WTC11 (cell line): ENCODE data around the gene BPI. TPM values are rescaled to one million over a fixed set of nuclear protein-coding genes. Genes with fewer than 3 reads are reported as not detected.

Experiments used
- ATAC-seq: fragments of 200-7000 bp; cut with Tn5 transposase; 2 replicates; pipeline ENCODE4 v1.10.0; 2021; ENCODE audit warnings: mild to moderate bottlenecking, moderate library complexity
- CTCF ChIA-PET: fragments of 300-600 bp; sonication (Branson Sonifier 250); formaldehyde crosslinking; loops from one replicate; lab custom pipeline; 2021; ENCODE audit warnings: antibody characterized with exemption; lab: Charles Lee
- POLR2A ChIA-PET: fragments of 350-600 bp; sonication (Branson Sonifier 250); formaldehyde crosslinking; loops from one replicate; lab custom pipeline; 2021; ENCODE audit warnings: antibody characterized with exemption; lab: Charles Lee
- DNase-seq: peaks from one replicate; pipeline ENCODE4 v3.0.0; 2021; ENCODE audit warnings: low spot score
- H3K27ac Mint-ChIP-seq: 2 replicates; pipeline ENCODE4 v1.8.0; 2021; ENCODE audit warnings: mixed read lengths
- H3K27me3 Mint-ChIP-seq: 2 replicates; pipeline ENCODE4 v1.8.0; 2021; ENCODE audit warnings: low read depth, mild to moderate bottlenecking, moderate library complexity, mixed read lengths
- H3K36me3 Mint-ChIP-seq: 2 replicates; pipeline ENCODE4 v1.8.0; 2021; ENCODE audit warnings: mixed read lengths
- H3K4me1 Mint-ChIP-seq: 2 replicates; pipeline ENCODE4 v1.8.0; 2022; ENCODE audit warnings: mixed read lengths
- H3K4me3 Mint-ChIP-seq: 2 replicates; pipeline ENCODE4 v1.8.0; 2021; ENCODE audit warnings: mild to moderate bottlenecking, moderate library complexity, mixed read lengths
- H3K9me3 Mint-ChIP-seq: 2 replicates; pipeline ENCODE4 v1.8.0; 2021; ENCODE audit warnings: mixed read lengths
- AFF4 ChIP-seq: sonication (generic); formaldehyde crosslinking; IDR thresholded peaks from 2 replicates; pipeline ENCODE4 v1.8.1; 2023; ENCODE audit warnings: mild to moderate bottlenecking, missing genetic modification reagents, borderline replicate concordance
- ATF3 ChIP-seq: sonication (generic); formaldehyde crosslinking; conservative IDR thresholded peaks from 2 replicates; pipeline ENCODE4 v1.8.1; 2022; ENCODE audit warnings: mild to moderate bottlenecking, missing genetic modification reagents
- ATF6 ChIP-seq: sonication (generic); formaldehyde crosslinking; IDR thresholded peaks from 2 replicates; pipeline ENCODE4 v1.8.1; 2023; ENCODE audit warnings: mild to moderate bottlenecking, missing genetic modification reagents
- CREB1 ChIP-seq: sonication (generic); formaldehyde crosslinking; IDR thresholded peaks from 2 replicates; pipeline ENCODE4 v1.8.0; 2023; ENCODE audit warnings: mild to moderate bottlenecking, missing genetic modification reagents
- CREM ChIP-seq: sonication (generic); formaldehyde crosslinking; IDR thresholded peaks from 2 replicates; pipeline ENCODE4 v1.8.1; 2022; ENCODE audit warnings: mild to moderate bottlenecking, missing genetic modification reagents, moderate library complexity
- E2F1 ChIP-seq: sonication (generic); formaldehyde crosslinking; IDR thresholded peaks from 2 replicates; pipeline ENCODE4 v1.8.0; 2022; ENCODE audit warnings: mild to moderate bottlenecking, missing genetic modification reagents
- ELF4 ChIP-seq: sonication (generic); formaldehyde crosslinking; IDR thresholded peaks from 2 replicates; pipeline ENCODE4 v1.8.1; 2022; ENCODE audit warnings: low read depth, mild to moderate bottlenecking, moderate library complexity, missing genetic modification reagents
- EMX1 ChIP-seq: fragments of 250-450 bp; sonication (Bioruptor Pico); IDR thresholded peaks from 2 replicates; pipeline ENCODE4 v1.8.0; 2021; ENCODE audit warnings: mild to moderate bottlenecking
- FOXK1 ChIP-seq: sonication (generic); formaldehyde crosslinking; IDR thresholded peaks from 2 replicates; pipeline ENCODE4 v1.8.0; 2022; ENCODE audit warnings: mild to moderate bottlenecking, moderate library complexity, missing genetic modification reagents
- JUN ChIP-seq: sonication (generic); formaldehyde crosslinking; IDR thresholded peaks from 2 replicates; pipeline ENCODE4 v1.8.0; 2023; ENCODE audit warnings: mild to moderate bottlenecking, missing genetic modification reagents
- MXD4 ChIP-seq: fragments of 250-450 bp; sonication (Bioruptor Pico); IDR thresholded peaks from 2 replicates; pipeline ENCODE4 v1.8.0; 2021; ENCODE audit warnings: mild to moderate bottlenecking, moderate library complexity, borderline replicate concordance
- NFYB ChIP-seq: sonication (generic); formaldehyde crosslinking; conservative IDR thresholded peaks from 2 replicates; pipeline ENCODE4 v1.8.0; 2022; ENCODE audit warnings: low read depth, missing genetic modification reagents
- PREB ChIP-seq: sonication (generic); formaldehyde crosslinking; IDR thresholded peaks from 2 replicates; pipeline ENCODE4 v1.8.1; 2022; ENCODE audit warnings: mild to moderate bottlenecking, missing genetic modification reagents, moderate library complexity, borderline replicate concordance
- RELA ChIP-seq: sonication (generic); formaldehyde crosslinking; IDR thresholded peaks from 2 replicates; pipeline ENCODE4 v1.8.1; 2022; ENCODE audit warnings: missing genetic modification reagents, mild to moderate bottlenecking, borderline replicate concordance
- STAT6 ChIP-seq: sonication (generic); formaldehyde crosslinking; conservative IDR thresholded peaks from 2 replicates; pipeline ENCODE4 v1.8.1; 2023; ENCODE audit warnings: mild to moderate bottlenecking, low read depth, missing genetic modification reagents, moderate library complexity
- TEAD4 ChIP-seq: sonication (generic); formaldehyde crosslinking; IDR thresholded peaks from 2 replicates; pipeline ENCODE4 v1.8.0; 2022; ENCODE audit warnings: mild to moderate bottlenecking, missing genetic modification reagents
- ZBTB21 ChIP-seq: sonication (generic); formaldehyde crosslinking; IDR thresholded peaks from 2 replicates; pipeline ENCODE4 v1.8.1; 2023; ENCODE audit warnings: mild to moderate bottlenecking, missing genetic modification reagents, borderline replicate concordance
- ZNF425 ChIP-seq: fragments of 250-450 bp; sonication (Bioruptor Pico); conservative IDR thresholded peaks from 2 replicates; pipeline ENCODE4 v1.9.0; 2021; ENCODE audit warnings: mild to moderate bottlenecking
- ZNF512 ChIP-seq: sonication (generic); formaldehyde crosslinking; IDR thresholded peaks from 2 replicates; pipeline ENCODE4 v1.8.1; 2022; ENCODE audit warnings: missing genetic modification reagents, borderline replicate concordance
- total RNA-seq: library from RNA; stranded (reverse); gene quantifications from 3 replicates; pipeline ENCODE4 v1.2.3, GENCODE V29; 2021

Gene BPI
- total RNA-seq, 1 experiment from 2014 or later, result not detected

GRCh38 chr20:38270869-38271605 lies 32.9 kb upstream of the BPI start:
- POLR2A ChIA-PET, result no interaction called here
- H3K27ac Mint-ChIP-seq, result no peak overlapping the region

More at GRCh38 chr20:38270869-38271605, 32.9 kb upstream of the BPI start:
- peaks cover 2% of the 10 kb centered on the region; the same call in 1 of the 2 replicates for H3K4me1 Mint-ChIP-seq
- CTCF ChIA-PET, result no interaction called here
- no peak overlapping the region for H3K4me3 Mint-ChIP-seq
- ATAC-seq (no peak), DNase-seq (no peak)
- no peaks in the 10 kb centered on the region for H3K36me3 Mint-ChIP-seq
- TF ChIP-seq ATF3 (CRISPR knock-in tag) (no peak), PREB (CRISPR knock-in tag) (no peak), AFF4 (CRISPR knock-in tag) (no peak), NFYB (no peak), TEAD4 (no peak), EMX1 (no peak), E2F1 (CRISPR knock-in tag) (no peak), ATF6 (CRISPR knock-in tag) (no peak), ZBTB21 (CRISPR knock-in tag) (no peak), ZNF425 (no peak), ELF4 (CRISPR knock-in tag) (no peak), JUN (CRISPR knock-in tag) (no peak), STAT6 (CRISPR knock-in tag) (no peak), FOXK1 (CRISPR knock-in tag) (no peak), CREB1 (no peak), MXD4 (CRISPR knock-in tag) (no peak), ZNF512 (CRISPR knock-in tag) (no peak), CREM (CRISPR knock-in tag) (no peak), RELA (no peak)
- H3K27me3 Mint-ChIP-seq, result peaks cover 2% of the 10 kb centered on the region
- H3K9me3 Mint-ChIP-seq, result peaks cover 11% of the 10 kb centered on the region
